Activated CD4-positive, alpha-beta T cell treated with anti-CD3 and anti-CD28 coated beads, Interleukin-2, amount 10 ng/mL, durations not matched to agents 7 days and 5 days (primary cell): ENCODE data around the gene HEBP2. TPM values are rescaled to one million over a fixed set of nuclear protein-coding genes. Genes with fewer than 3 reads are reported as not detected.
A peak's percentile ranks its signal among the peaks of the same experiment; 100 is the strongest.

Source experiments
- CTCF ChIA-PET: fragments of 350-600 bp; sonication (Branson Sonifier 250); formaldehyde crosslinking; loops from one replicate; lab custom pipeline; 2021; ENCODE audit warnings: antibody characterized with exemption; lab: Charles Lee
- POLR2A ChIA-PET: fragments of 350-600 bp; sonication (Branson Sonifier 250); formaldehyde crosslinking; loops from one replicate; lab custom pipeline; 2021; ENCODE audit warnings: antibody characterized with exemption; lab: Charles Lee
- DNase-seq: peaks from one replicate; pipeline ENCODE4 v3.0.0-alpha.2; 2020
- H3K27ac Mint-ChIP-seq: one replicate; pipeline ENCODE4 v1.8.0; 2021; ENCODE audit warnings: mild to moderate bottlenecking, moderate library complexity, mixed read lengths
- H3K27me3 Mint-ChIP-seq: one replicate; pipeline ENCODE4 v1.8.0; 2021; ENCODE audit warnings: mixed read lengths
- H3K36me3 Mint-ChIP-seq: one replicate; pipeline ENCODE4 v1.8.0; 2021; ENCODE audit warnings: low read depth, mixed read lengths
- H3K4me1 Mint-ChIP-seq: one replicate; pipeline ENCODE4 v1.8.0; 2021; ENCODE audit warnings: mixed read lengths
- H3K4me3 Mint-ChIP-seq: one replicate; pipeline ENCODE4 v1.8.0; 2021; ENCODE audit warnings: mild to moderate bottlenecking, moderate library complexity, mixed read lengths
- H3K9me3 Mint-ChIP-seq: one replicate; pipeline ENCODE4 v1.8.0; 2021; ENCODE audit warnings: mixed read lengths
- total RNA-seq, 2 experiments: library from RNA; stranded (reverse); gene quantifications; one replicate each; pipeline ENCODE4 v1.2.3, GENCODE V29; 2021

HEBP2 gene
- total RNA-seq, 2 experiments from 2014 or later = 9.2 to 11.7 TPM

DNA sequence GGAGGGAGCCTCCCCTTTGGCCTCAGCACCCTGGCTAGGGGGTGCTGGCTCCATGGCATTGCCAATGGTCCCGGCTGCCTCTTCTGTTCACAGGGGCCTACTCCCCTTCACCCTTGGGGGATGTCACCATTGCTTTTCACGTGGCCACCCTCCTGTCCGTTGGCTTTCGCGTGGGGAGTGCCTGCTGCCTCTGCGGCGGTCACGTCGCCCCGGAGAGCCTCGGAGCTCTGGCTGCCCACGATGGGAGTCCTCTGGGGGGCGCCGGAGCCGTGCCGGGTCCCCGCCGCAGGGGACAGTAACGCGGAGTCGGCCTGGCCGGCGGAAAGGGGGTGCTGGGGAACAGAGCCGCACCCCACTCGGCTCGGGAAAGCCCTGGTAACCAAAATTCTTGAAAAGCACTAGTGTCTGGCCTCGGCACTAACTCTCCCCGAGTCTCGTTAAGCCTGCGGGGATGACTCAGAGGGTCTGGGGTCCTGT, 661 bp upstream of the HEBP2 start:
- DNase-seq = peak; percentile 16
- peaks cover 21% of the 10 kb centered on the region for H3K4me1 Mint-ChIP-seq
- CTCF ChIA-PET = interaction anchor here (0.6 to 0.9 kb wide), 2 partner anchors 13 to 55 kb away, joined by 3 to 5 read pairs; no protein-coding TSS in a partner anchor
- POLR2A ChIA-PET = no interaction called here
- H3K27me3 Mint-ChIP-seq = peaks cover 9% of the 10 kb centered on the region
- peaks cover 9% of the 10 kb centered on the region for H3K36me3 Mint-ChIP-seq
- H3K9me3 Mint-ChIP-seq = no peaks in the 10 kb centered on the region
- H3K4me3 Mint-ChIP-seq = peak overlapping the region; percentile 74
- H3K27ac Mint-ChIP-seq = peak overlapping the region; percentile 9

DNA sequence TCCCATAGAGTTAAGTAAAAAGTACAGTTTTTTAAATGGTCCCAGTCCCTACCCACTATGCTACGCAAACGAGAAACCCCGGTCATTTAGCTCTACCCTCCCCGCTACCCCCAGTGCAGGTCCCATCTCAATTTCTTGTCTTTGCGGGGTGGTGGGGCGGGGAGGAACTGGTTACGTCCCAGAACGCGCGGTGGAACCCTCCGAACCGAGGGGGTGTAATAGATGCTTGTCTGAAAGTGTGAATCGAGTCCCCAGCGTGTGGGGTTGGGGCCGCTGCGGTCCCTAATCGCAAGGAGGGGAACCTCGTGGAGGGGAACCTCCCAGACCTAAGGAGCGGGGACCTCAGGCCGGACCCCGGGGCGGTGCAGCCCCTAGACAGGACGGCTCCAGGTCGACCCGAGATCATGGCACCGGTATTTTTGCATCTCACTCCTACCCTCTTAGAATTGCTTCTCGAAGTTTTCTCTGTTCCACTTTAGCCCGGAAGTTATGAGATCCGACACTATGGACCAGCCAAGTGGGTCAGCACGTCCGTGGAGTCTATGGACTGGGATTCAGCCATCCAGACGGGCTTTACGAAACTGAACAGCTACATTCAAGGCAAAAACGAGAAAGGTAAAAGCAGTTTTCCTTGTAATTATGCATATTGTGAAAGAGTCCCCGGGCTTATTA, 779 bp downstream of the HEBP2 start:
- Mint-ChIP-seq H3K27ac (peak overlapping the region; percentile 75), H3K27me3 (peaks cover 9% of the 10 kb centered on the region), H3K4me1 (peaks cover 21% of the 10 kb centered on the region), H3K36me3 (peaks cover 18% of the 10 kb centered on the region), H3K9me3 (no peaks in the 10 kb centered on the region), H3K4me3 (peak overlapping the region; percentile 67)
- peak; percentile 13 for DNase-seq
- ChIA-PET POLR2A (no interaction called here), CTCF (interaction anchor here (0.9 to 1.1 kb wide), 2 partner anchors 9 to 40 kb away, joined by 3 read pairs; no protein-coding TSS in a partner anchor)

DNA sequence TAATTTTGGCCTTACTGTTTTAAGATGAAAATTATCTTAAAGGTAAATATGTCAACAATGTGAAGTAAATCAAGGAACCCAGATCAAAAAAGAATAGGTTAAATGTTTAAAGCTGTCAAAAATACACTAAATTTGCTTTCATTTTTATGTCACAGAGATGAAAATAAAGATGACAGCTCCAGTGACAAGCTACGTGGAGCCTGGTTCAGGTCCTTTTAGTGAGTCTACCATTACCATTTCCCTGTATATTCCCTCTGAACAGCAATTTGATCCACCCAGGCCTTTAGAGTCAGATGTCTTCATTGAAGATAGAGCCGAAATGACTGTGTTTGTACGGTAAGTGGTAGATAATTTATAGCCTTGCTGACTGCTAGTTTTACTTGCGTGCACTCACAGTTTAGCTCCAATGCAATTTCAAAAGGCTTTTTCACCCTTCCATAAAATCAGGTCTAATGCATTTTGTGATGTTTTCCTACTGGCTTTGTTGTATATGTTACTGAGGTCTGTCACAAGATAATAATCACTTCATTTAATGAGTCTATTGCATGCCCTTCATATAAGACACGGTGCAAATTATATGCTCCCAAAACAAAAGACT, 1.9 kb downstream of the HEBP2 start:
- Mint-ChIP-seq H3K27ac (peak overlapping the region; percentile 26), H3K9me3 (no peaks in the 10 kb centered on the region), H3K36me3 (peaks cover 18% of the 10 kb centered on the region), H3K4me3 (peak overlapping the region; percentile 18), H3K4me1 (peaks cover 27% of the 10 kb centered on the region), H3K27me3 (peaks cover 9% of the 10 kb centered on the region)
- ChIA-PET CTCF (interaction anchor here (0.5 to 0.9 kb wide), 2 partner anchors 11 to 82 kb away, joined by 3 read pairs; no protein-coding TSS in a partner anchor), POLR2A (no interaction called here)
- DNase-seq = no peak

DNA sequence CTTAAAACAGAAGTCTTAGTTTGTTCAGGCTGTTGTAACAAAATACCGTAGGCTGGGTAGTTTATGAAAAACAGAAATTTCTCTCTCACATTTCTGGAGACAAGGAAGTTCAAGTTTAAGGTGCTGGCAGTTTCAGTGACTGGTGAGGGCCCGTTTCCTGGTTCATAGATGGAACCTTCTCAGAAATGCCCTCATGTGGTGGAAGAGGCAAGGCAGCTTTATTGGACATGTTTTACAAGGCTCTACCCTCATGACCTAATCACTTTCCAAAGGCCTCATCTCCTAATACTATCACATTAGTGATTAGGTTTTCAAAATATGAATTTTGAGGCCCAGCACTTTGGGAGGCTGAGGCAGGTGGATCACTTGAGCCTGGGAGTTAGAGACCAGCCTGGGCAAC, 2.4 kb downstream of the HEBP2 start:
- Mint-ChIP-seq H3K9me3 (no peaks in the 10 kb centered on the region), H3K4me3 (no peak overlapping the region), H3K4me1 (peaks cover 31% of the 10 kb centered on the region), H3K27me3 (peaks cover 7% of the 10 kb centered on the region), H3K27ac (peak overlapping the region; percentile 26), H3K36me3 (peaks cover 18% of the 10 kb centered on the region)
- CTCF ChIA-PET = interaction anchor here (0.5 to 1.2 kb wide), 2 partner anchors 23 to 82 kb away, joined by 3 read pairs; no protein-coding TSS in a partner anchor
- DNase-seq = no peak
- POLR2A ChIA-PET = no interaction called here

DNA sequence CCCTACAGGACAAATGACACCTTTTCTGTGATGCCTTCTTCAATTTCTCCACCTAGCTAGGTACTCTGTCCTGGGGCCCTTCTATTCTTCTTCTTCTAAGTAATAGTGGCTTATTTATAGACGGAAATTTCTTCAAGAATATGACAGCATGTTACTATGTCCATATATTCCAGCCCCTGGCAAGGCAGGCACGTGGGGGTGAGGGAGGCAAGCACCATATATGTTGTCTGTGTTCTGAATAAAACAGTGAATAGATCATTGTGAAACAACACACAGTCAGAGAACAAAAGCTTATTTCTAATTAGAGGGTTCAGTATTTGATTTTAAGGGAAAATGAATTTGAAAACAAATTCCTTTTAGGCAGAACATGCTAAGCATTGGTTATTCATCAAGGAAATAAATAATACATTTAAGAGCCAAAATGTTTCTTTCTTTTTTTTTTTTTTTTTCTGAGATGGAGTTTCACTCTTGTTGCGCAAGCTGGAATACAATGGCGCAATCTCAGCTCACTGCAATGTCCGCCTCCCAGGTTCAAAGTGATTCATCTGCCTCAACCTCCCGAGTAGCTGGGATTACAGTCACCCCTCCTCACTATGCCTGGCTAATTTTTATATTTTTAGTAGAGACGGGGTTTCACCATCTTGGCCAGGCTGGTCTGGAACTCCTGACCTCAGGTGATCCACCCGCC, 6.2 kb downstream of the HEBP2 start:
- peaks cover 28% of the 10 kb centered on the region for H3K36me3 Mint-ChIP-seq
- H3K27me3 Mint-ChIP-seq = no peaks in the 10 kb centered on the region
- ChIA-PET CTCF (interaction anchor here (1.4 kb wide), 1 partner anchor 242 kb away, joined by 3 read pairs; no protein-coding TSS in a partner anchor), POLR2A (no interaction called here)
- H3K9me3 Mint-ChIP-seq = no peaks in the 10 kb centered on the region
- H3K4me1 Mint-ChIP-seq = peaks cover 26% of the 10 kb centered on the region
- H3K4me3 Mint-ChIP-seq = no peak overlapping the region
- H3K27ac Mint-ChIP-seq = no peak overlapping the region
- no peak for DNase-seq

DNA sequence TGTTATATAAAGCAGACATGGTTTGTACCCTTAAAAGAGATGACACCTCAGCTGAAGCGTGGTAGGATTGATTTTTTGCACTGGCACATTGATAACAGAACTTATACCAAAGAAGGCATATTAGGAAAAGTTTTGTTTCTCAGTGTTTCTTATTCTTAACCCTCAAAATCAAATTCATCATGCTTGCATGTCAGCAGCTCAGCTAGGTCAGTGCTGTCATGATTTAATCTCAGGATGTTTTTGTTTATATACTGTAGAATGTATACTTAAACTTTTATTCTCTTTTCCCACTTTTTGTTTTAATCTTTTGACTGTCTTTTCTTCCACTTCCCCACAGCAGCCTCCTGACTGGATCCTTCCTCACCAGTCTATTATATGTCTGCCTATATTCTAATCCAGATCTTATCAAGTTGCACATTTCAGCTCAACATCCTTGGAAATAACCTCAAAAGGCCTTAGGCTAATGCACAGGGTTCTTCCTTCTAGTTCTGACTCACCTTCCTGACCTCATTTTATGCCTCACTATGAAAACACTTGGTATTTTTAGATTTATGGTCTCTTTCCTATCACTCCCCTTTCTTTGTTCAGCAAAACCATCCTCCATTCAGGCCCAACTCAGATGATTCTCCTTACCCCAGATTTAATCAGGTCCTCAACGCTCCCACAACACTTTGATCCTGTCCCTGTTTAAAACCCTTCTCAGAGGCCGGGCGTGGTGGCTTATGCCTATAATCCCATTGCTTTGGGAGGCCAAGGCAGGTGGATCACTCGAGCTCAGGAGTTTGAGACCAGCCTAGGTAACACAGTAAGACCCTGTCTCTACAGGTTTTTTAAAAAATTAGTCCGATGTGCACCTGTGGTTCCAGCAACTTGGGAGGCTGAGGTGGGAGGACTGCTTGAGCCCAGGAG, 7.2 kb downstream of the HEBP2 start:
- ChIA-PET POLR2A (no interaction called here), CTCF (interaction anchor here (0.6 to 1.4 kb wide), 3 partner anchors 16 to 820 kb away, joined by 3 to 4 read pairs (median 3); no protein-coding TSS in a partner anchor)
- Mint-ChIP-seq H3K36me3 (peaks cover 24% of the 10 kb centered on the region), H3K9me3 (no peaks in the 10 kb centered on the region), H3K27me3 (no peaks in the 10 kb centered on the region), H3K27ac (peak overlapping the region; percentile 5), H3K4me1 (peaks cover 17% of the 10 kb centered on the region), H3K4me3 (no peak overlapping the region)
- DNase-seq = peak; percentile 10

DNA sequence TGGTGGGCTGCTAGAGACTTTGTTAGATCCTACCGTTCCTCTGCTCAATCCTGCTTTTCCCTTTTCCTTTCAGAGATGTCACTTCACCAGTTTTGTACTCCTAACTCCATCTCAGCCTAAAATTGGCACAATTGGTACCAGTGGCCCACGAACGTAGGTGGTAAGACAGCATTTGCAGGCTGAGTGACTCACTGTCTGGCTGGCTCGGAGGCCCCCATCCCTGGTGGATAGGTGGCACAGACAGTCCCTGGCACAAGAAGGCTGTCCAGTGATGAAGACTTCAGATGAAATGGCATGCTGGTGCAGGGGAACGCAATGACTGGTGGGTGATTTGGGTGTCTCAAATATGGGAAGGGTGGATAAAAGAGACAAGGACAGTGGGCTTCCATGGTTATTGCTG, 11.1 kb downstream of the HEBP2 start:
- CTCF ChIA-PET = interaction anchor here (2.0 kb wide), 1 partner anchor 14 kb away, joined by 5 read pairs; no protein-coding TSS in a partner anchor
- Mint-ChIP-seq H3K36me3 (peaks cover 10% of the 10 kb centered on the region), H3K4me3 (no peak overlapping the region), H3K9me3 (peaks cover 3% of the 10 kb centered on the region), H3K4me1 (peaks cover 13% of the 10 kb centered on the region), H3K27me3 (no peaks in the 10 kb centered on the region), H3K27ac (no peak overlapping the region)
- no peak for DNase-seq
- POLR2A ChIA-PET = no interaction called here

DNA sequence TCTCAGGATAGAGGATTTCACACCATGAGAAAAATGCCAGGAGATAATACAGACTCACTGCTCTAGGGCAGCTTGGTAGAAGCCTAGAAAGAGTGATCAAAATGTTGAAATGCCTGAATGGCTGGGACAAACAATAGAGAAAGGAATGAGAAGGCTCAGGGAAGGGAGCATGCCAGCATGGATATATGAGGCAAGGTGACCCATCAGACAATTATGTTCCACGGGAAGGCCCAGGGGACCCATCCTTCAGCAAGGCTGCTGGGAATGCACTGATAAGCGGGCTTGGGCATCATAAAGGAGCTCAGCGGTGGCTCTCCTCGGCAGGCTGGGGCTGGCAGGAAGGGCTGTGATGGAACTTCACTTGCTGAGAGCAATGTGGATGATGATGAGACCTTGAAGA, 12.2 kb downstream of the HEBP2 start:
- no peaks in the 10 kb centered on the region for H3K27me3 Mint-ChIP-seq
- peaks cover 3% of the 10 kb centered on the region for H3K9me3 Mint-ChIP-seq
- H3K27ac Mint-ChIP-seq = no peak overlapping the region
- ChIA-PET CTCF (interaction anchor here (1.2 to 2.0 kb wide), 3 partner anchors 13 to 19 kb away, joined by 3 to 5 read pairs (median 4); no protein-coding TSS in a partner anchor), POLR2A (no interaction called here)
- DNase-seq = no peak
- H3K36me3 Mint-ChIP-seq = peaks cover 10% of the 10 kb centered on the region
- H3K4me1 Mint-ChIP-seq = peaks cover 7% of the 10 kb centered on the region
- no peak overlapping the region for H3K4me3 Mint-ChIP-seq

DNA sequence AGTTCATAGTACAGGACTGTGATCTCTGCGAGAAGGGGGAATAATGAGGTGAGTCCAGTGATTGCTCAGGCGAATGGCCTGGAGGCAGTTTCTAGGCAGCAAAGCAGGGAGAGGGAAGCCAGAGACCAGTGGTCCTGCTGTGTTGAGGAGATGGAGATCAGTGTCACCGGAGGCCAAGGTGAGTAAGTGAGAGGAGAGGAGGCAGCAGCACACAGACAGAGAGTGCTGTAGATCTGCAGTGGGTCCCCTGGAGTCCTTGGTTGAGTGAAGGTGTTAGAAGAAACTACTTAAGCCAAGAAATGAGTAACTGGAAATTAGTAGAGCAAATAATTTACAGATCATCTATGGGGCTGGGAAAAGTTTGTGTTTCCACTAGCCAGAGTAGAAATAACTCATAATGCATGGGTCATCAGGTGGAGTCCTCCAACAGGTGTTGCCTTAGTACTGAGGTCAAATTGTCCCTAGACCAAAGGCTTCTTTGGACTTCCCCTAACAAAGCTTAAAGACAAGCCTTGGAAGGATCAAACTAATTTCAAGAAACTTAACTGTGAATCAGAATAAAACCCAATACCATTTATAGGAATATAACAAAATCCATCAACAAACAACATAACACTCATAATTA, 13.6 kb downstream of the HEBP2 start:
- CTCF ChIA-PET = interaction anchor here (0.6 kb wide), 1 partner anchor 178 kb away, joined by 3 read pairs; no protein-coding TSS in a partner anchor
- H3K4me1 Mint-ChIP-seq = peaks cover 1% of the 10 kb centered on the region
- H3K9me3 Mint-ChIP-seq = peaks cover 3% of the 10 kb centered on the region
- DNase-seq = no peak
- POLR2A ChIA-PET = no interaction called here
- no peak overlapping the region for H3K4me3 Mint-ChIP-seq
- no peaks in the 10 kb centered on the region for H3K27me3 Mint-ChIP-seq
- peaks cover 7% of the 10 kb centered on the region for H3K36me3 Mint-ChIP-seq
- no peak overlapping the region for H3K27ac Mint-ChIP-seq

DNA sequence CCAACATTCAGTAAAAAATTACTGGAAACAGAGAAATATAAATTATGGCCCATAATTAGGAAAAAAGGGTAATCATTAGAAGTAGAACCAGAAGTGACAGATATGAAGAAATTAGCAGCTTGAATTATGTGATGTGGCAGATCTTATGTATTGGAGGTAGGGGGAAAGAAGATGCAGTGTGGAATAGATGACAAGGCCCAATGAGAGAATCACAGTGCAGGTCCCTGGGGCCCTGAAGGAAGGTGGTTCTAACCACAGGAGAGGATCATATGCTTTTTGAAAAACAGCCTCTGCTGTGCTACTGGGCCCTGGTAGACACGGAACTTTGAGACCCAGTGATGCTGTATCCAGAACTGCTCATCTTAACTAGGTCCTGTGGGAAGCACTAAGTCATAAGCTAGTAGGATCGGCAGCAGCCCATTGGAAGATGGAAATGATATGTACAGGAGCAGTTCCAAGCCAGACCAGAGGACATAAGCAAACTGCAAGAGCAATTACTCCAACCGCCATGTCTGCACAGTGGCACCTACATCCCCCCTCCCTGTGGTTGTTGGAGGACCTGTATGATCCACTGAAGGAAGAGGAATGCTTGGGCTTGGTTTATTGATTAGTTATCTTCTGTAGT, 14.2 kb downstream of the HEBP2 start:
- DNase-seq = no peak
- POLR2A ChIA-PET = interaction anchor here (0.6 kb wide), 1 partner anchor 56 kb away, joined by 4 read pairs; no protein-coding TSS in a partner anchor
- no peaks in the 10 kb centered on the region for H3K27me3 Mint-ChIP-seq
- peaks cover 3% of the 10 kb centered on the region for H3K36me3 Mint-ChIP-seq
- CTCF ChIA-PET = interaction anchor here (0.6 kb wide), 1 partner anchor 178 kb away, joined by 3 read pairs; no protein-coding TSS in a partner anchor
- H3K4me1 Mint-ChIP-seq = peaks cover 5% of the 10 kb centered on the region
- no peak overlapping the region for H3K4me3 Mint-ChIP-seq
- H3K9me3 Mint-ChIP-seq = peaks cover 3% of the 10 kb centered on the region
- no peak overlapping the region for H3K27ac Mint-ChIP-seq

DNA sequence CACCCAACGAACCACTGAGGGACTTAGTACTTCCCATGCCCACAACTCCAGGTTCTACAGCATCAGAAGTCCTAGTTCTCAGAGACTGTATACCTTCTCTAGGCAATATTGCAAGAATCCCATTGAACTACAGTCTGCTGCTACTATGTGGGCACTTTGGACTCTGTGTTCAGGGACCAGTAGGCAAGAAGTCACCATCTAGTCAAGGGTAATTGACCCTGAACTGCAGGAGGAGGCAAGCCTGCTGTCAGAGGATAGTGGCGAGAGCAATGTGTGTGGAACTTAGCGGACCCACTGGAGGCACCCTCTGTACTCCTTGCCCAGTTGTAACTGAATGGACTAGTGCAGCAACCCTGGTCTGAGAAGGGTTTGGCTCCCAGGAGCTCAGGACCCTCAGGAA, 15.7 kb downstream of the HEBP2 start:
- H3K27ac Mint-ChIP-seq = no peak overlapping the region
- CTCF ChIA-PET = no interaction called here
- POLR2A ChIA-PET = no interaction called here
- peaks cover 3% of the 10 kb centered on the region for H3K9me3 Mint-ChIP-seq
- no peaks in the 10 kb centered on the region for H3K36me3 Mint-ChIP-seq
- H3K4me1 Mint-ChIP-seq = peaks cover 8% of the 10 kb centered on the region
- DNase-seq = no peak
- H3K4me3 Mint-ChIP-seq = no peak overlapping the region
- H3K27me3 Mint-ChIP-seq = no peaks in the 10 kb centered on the region
